OCI-LY7 (cell line): Measurements from ENCODE around the gene XPOT. TPM values are rescaled to one million over a fixed set of nuclear protein-coding genes. Genes with fewer than 3 reads are reported as not detected.

Experiments
- BruUV-seq: library from RNA; stranded (reverse); fragments of 400-500 nt; replicated peaks from 2 replicates; lab custom pipeline; 2021; lab: Mats Ljungman, UMichigan
- CTCF ChIA-PET: fragments of 300-600 bp; sonication (Branson Sonifier 250); formaldehyde crosslinking; loops from one replicate; lab custom pipeline; 2022; ENCODE audit warnings: antibody characterized with exemption; ENCODE audit not compliant: unreplicated experiment; lab: Charles Lee
- POLR2A ChIA-PET: fragments of 300-600 bp; sonication (Branson Sonifier 250); formaldehyde crosslinking; loops from one replicate; lab custom pipeline; 2022; ENCODE audit warnings: antibody characterized with exemption; lab: Charles Lee
- DNase-seq: peaks from one replicate; pipeline ENCODE4 v3.0.0-alpha.2; 2015; ENCODE audit warnings: low spot score
- H2AFZ ChIP-seq: fragments of 200-600 bp; sonication (generic), shearing (Covaris generic); 2 replicates; pipeline ENCODE4 v1.6.1; 2014; ENCODE audit warnings: mild to moderate bottlenecking, antibody characterized with exemption, low read length, moderate library complexity
- H3K27ac ChIP-seq: fragments of 200-600 bp; sonication (generic); 2 replicates; pipeline ENCODE4 v1.5.1; 2014; ENCODE audit warnings: mixed run types, low read depth, mild to moderate bottlenecking, moderate library complexity, low read length, inconsistent platforms; ENCODE audit not compliant: poor library complexity, severe bottlenecking
- H3K36me3 ChIP-seq: fragments of 200-600 bp; sonication (generic); 2 replicates; pipeline ENCODE4 v1.6.1; 2014; ENCODE audit warnings: mild to moderate bottlenecking, antibody characterized with exemption, low read length, moderate library complexity, mixed read lengths; ENCODE audit not compliant: insufficient read depth
- H3K4me1 ChIP-seq: fragments of 200-600 bp; sonication (generic); 2 replicates; pipeline ENCODE4 v1.5.1; 2014; ENCODE audit warnings: mild to moderate bottlenecking, low read length; ENCODE audit not compliant: insufficient read depth, poor library complexity, severe bottlenecking
- H3K4me2 ChIP-seq: fragments of 200-600 bp; sonication (generic); 2 replicates; pipeline ENCODE4 v1.6.1; 2014; ENCODE audit warnings: mild to moderate bottlenecking, low read length
- H3K4me3 ChIP-seq: fragments of 200-600 bp; sonication (generic); 2 replicates; pipeline ENCODE4 v1.5.1; 2014; ENCODE audit warnings: mild to moderate bottlenecking, low read depth, low read length; ENCODE audit not compliant: poor library complexity, severe bottlenecking
- H3K79me2 ChIP-seq: fragments of 200-600 bp; sonication (generic); 2 replicates; pipeline ENCODE4 v1.6.1; 2016; ENCODE audit warnings: low read depth, mild to moderate bottlenecking, low read length, moderate library complexity, mixed read lengths; ENCODE audit not compliant: insufficient read depth
- H3K9me2 ChIP-seq: fragments of 200-600 bp; sonication (generic); 2 replicates; pipeline ENCODE4 v1.6.1; 2016; ENCODE audit warnings: mild to moderate bottlenecking, low read length, mixed read lengths; ENCODE audit not compliant: insufficient read depth
- H3K9me3 ChIP-seq: fragments of 200-600 bp; sonication (generic); 2 replicates; pipeline ENCODE4 v1.6.1; 2014; ENCODE audit warnings: mild to moderate bottlenecking, mixed run types, low read length, mixed read lengths
- H4K20me1 ChIP-seq: fragments of 200-600 bp; sonication (generic); 2 replicates; pipeline ENCODE4 v1.6.1; 2014; ENCODE audit warnings: mild to moderate bottlenecking, antibody characterized with exemption, low read length, moderate library complexity, mixed read lengths; ENCODE audit not compliant: insufficient read depth
- CTCF ChIP-seq: fragments of 200-600 bp; sonication (generic); conservative IDR thresholded peaks from 2 replicates; pipeline ENCODE4 v1.5.1; 2014; ENCODE audit warnings: mild to moderate bottlenecking, antibody characterized with exemption, low read length, moderate library complexity, mixed read lengths
- EZH2phosphoT487 ChIP-seq: fragments of 200-600 bp; sonication (generic); IDR thresholded peaks from 2 replicates; pipeline ENCODE4 v1.6.1; 2018; ENCODE audit warnings: low read depth, borderline replicate concordance, mild to moderate bottlenecking, mixed run types, antibody characterized with exemption, low read length, moderate library complexity, mixed read lengths
- intact Hi-C: fragments of 100-400 bp; cut with micrococcal nuclease; formaldehyde crosslinking; loops from one replicate; pipeline ENCODE4 v1.10.0; 2022; ENCODE audit not compliant: unreplicated experiment
- total RNA-seq, 2 experiments: library from RNA; depleted of rRNA in 1 of 2; stranded (reverse); fragments of >200 nt in 1 of 2; shearing (Covaris generic) in 1 of 2; gene quantifications; 2 replicates each; pipeline ENCODE4 v1.2.3, GENCODE V29; 2014 to 2022

XPOT gene
- total RNA-seq, 2 experiments from 2014 or later = 101 to 210 TPM

GRCh38 chr12:64468966-64469365, 64.8 kb downstream of the XPOT start:
- H2AFZ ChIP-seq = no peak overlapping the region
- no peak overlapping the region for H3K27ac ChIP-seq
- no peaks in the 10 kb centered on the region for H3K4me1 ChIP-seq
- CTCF ChIA-PET = no interaction called here
- intact Hi-C loops = no loop called here
- H3K4me3 ChIP-seq = no peak overlapping the region
- BruUV-seq = no TSS peak
- H3K36me3 ChIP-seq = peaks cover 95% of the 10 kb centered on the region
- TF ChIP-seq CTCF (no peak), EZH2phosphoT487 (no peak)
- no peak for DNase-seq
- H3K4me2 ChIP-seq = no peak overlapping the region
- H4K20me1 ChIP-seq = 0 out of 2 replicates have a peak, but pooled peaks cover 3% of the 10 kb centered on the region
- no peaks in the 10 kb centered on the region for H3K9me3 ChIP-seq
- no peaks in the 10 kb centered on the region for H3K9me2 ChIP-seq
- POLR2A ChIA-PET = interaction anchor here (0.9 to 2.0 kb wide), 3 partner anchors 13 to 18 kb away, joined by 3 to 8 read pairs (median 4); no protein-coding TSS in a partner anchor
- peaks cover 5% of the 10 kb centered on the region; the same call in 1 of the 2 replicates for H3K79me2 ChIP-seq

GRCh38 chr12:64469455-64470142, 65.4 kb downstream of the XPOT start:
- H4K20me1 ChIP-seq = 0 out of 2 replicates have a peak, but pooled peaks cover 1% of the 10 kb centered on the region
- ChIA-PET POLR2A (interaction anchor here (0.5 to 2.0 kb wide), 5 partner anchors 12 to 530 kb away, joined by 3 to 8 read pairs (median 4); no protein-coding TSS in a partner anchor), CTCF (interaction anchor here (0.5 kb wide), 1 partner anchor 225 kb away, joined by 5 read pairs; no protein-coding TSS in a partner anchor)
- H3K9me3 ChIP-seq = no peaks in the 10 kb centered on the region
- no peak overlapping the region for H3K4me3 ChIP-seq
- H2AFZ ChIP-seq = no peak overlapping the region
- peaks cover 95% of the 10 kb centered on the region for H3K36me3 ChIP-seq
- H3K79me2 ChIP-seq = peaks cover 5% of the 10 kb centered on the region; the same call in 1 of the 2 replicates
- BruUV-seq = no TSS peak
- H3K4me1 ChIP-seq = no peaks in the 10 kb centered on the region
- no peak for TF ChIP-seq CTCF
- no peak for TF ChIP-seq EZH2phosphoT487
- no peak for DNase-seq
- intact Hi-C loops = no loop called here
- H3K4me2 ChIP-seq = no peak overlapping the region
- H3K9me2 ChIP-seq = no peaks in the 10 kb centered on the region
- no peak overlapping the region for H3K27ac ChIP-seq

- POLR2A ChIA-PET = interaction anchor here (1.0 to 2.0 kb wide), 2 partner anchors 11 to 13 kb away, joined by 4 to 8 read pairs; no protein-coding TSS in a partner anchor
These were observed 66.3 kb downstream of the XPOT start for GRCh38 chr12:64470495-64470894.

More at GRCh38 chr12:64470495-64470894, 66.3 kb downstream of the XPOT start:
- BruUV-seq = no TSS peak
- intact Hi-C loops = no loop called here
- TF ChIP-seq EZH2phosphoT487 (no peak), CTCF (no peak)
- DNase-seq = no peak
- Histone ChIP-seq H2AFZ (no peak overlapping the region), H3K4me2 (no peak overlapping the region), H3K9me3 (peaks cover 3% of the 10 kb centered on the region; the same call in 1 of the 2 replicates), H3K9me2 (no peaks in the 10 kb centered on the region), H3K79me2 (peaks cover 2% of the 10 kb centered on the region; the same call in 1 of the 2 replicates), H3K4me1 (no peaks in the 10 kb centered on the region), H3K27ac (no peak overlapping the region), H3K36me3 (peaks cover 95% of the 10 kb centered on the region), H4K20me1 (no peaks in the 10 kb centered on the region), H3K4me3 (no peak overlapping the region)
- CTCF ChIA-PET = no interaction called here
